Naive thymus-derived CD8-positive, alpha-beta T cell (primary cell): ENCODE data around the gene SH3RF3. TPM values are rescaled to one million over a fixed set of nuclear protein-coding genes. Genes with fewer than 3 reads are reported as not detected.

ENCODE experiments used
- ATAC-seq, 2 donors: fragments of 150-1000 bp; cut with Tn5 transposase in 1 of 2; sonication (Bioruptor Pico), chemical (Tn5 transposase) in 1 of 2; 1 replicate in 1 of 2; 2 replicates in 1 of 2; pipeline ENCODE4 v1.10.0; 2021; ENCODE audit warnings: mild to moderate bottlenecking in 2 of 2, moderate library complexity in 2 of 2
- POLR2A ChIA-PET: fragments of 350-600 bp; sonication (Branson Sonifier 250); formaldehyde crosslinking; loops from one replicate; lab custom pipeline; 2021; ENCODE audit warnings: antibody characterized with exemption; lab: Charles Lee
- DNase-seq, 10 donors: peaks; one replicate each; pipeline versions ENCODE4 v3.0.0 to v3.0.0-alpha.2; 2020 to 2022
- H3K27ac Mint-ChIP-seq, 10 donors: one replicate each; pipeline ENCODE4 v1.8.0; 2020 to 2022; ENCODE audit warnings: mild to moderate bottlenecking in 10 of 10, mixed read lengths in 10 of 10, moderate library complexity in 4 of 10, inconsistent platforms in 1 of 10
- H3K27me3 Mint-ChIP-seq, 5 donors: one replicate each; pipeline ENCODE4 v1.8.0; 2021 to 2022; ENCODE audit warnings: mixed read lengths in 5 of 5
- H3K36me3 Mint-ChIP-seq, 3 donors: one replicate each; pipeline ENCODE4 v1.8.0; 2020 to 2022; ENCODE audit warnings: mixed read lengths in 3 of 3, mild to moderate bottlenecking in 2 of 3, inconsistent platforms in 1 of 3
- H3K4me1 Mint-ChIP-seq, 4 donors: one replicate each; pipeline ENCODE4 v1.8.0; 2021 to 2022; ENCODE audit warnings: mixed read lengths in 4 of 4
- H3K4me3 Mint-ChIP-seq, 10 donors: one replicate each; pipeline ENCODE4 v1.8.0; 2020 to 2022; ENCODE audit warnings: mild to moderate bottlenecking in 10 of 10, mixed read lengths in 10 of 10, moderate library complexity in 6 of 10, inconsistent platforms in 1 of 10
- H3K9me3 Mint-ChIP-seq, 9 donors: one replicate each; pipeline ENCODE4 v1.8.0; 2020 to 2022; ENCODE audit warnings: mixed read lengths in 9 of 9, mild to moderate bottlenecking in 3 of 9, inconsistent platforms in 1 of 9, moderate library complexity in 1 of 9
- polyA plus RNA-seq, 3 donors: library from polyadenylated mRNA; unstranded; fragments of 300-500 nt; fragmentation: Illumina TruSeq; gene quantifications; one replicate each; pipeline ENCODE4 v1.2.3, GENCODE V29; 2021
- total RNA-seq, 8 experiments: library from RNA in 2 of 8; stranded (reverse) in 2 of 8; gene quantifications; one replicate each; pipeline ENCODE4 v1.2.3 and lab custom pipeline; 2021 to 2026

The SH3RF3 gene
- total and polyA plus RNA-seq, 5 experiments from 2014 or later, result 0.39 to 15.1 (median 4.4) TPM

DNA sequence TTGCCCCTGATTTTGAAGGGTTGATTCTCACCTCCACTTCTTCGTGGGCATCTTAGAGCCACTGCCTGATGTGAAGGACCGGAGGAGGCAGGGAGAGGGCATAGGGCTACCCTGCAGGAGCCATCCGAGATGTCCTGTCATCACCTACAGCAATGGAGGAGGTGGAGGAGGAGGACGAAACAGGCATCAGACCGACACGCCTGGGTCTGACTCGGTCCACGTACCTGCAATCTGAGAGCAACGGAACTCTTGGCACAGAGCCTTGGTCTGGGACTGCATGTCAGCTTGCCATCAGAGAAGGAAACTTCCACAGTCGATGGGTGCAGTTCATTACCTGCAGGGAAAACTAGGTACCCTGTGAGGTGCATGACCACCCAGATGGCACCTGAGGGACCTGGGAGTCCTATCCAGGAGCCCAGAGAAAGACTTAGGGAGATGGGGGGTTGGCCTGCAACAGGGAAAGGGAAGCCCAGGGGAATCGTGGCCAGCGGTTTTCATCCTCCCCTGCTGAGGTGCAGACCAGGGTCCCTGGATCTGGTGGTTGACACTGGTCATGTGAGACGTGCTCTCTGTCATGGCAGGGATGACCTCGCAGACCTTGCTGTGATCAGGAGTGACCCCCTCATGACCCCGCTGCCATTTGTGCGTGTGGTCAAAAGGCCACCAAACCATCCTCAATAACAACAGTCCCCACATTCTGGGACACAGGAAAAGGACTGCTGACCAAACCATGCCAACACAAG lies 293.9 kb downstream of the SH3RF3 start:
- no peak overlapping the region for H3K4me3 Mint-ChIP-seq
- ATAC-seq, result no peak
- H3K4me1 Mint-ChIP-seq, result peaks cover 0 to 7% (median 0%) of the 10 kb centered on the region in 4 donors
- POLR2A ChIA-PET, result interaction anchor here (1.2 kb wide), 1 partner anchor 8 kb away, joined by 3 read pairs; no protein-coding TSS in a partner anchor
- no peaks in the 10 kb centered on the region for H3K27me3 Mint-ChIP-seq
- no peak overlapping the region for H3K27ac Mint-ChIP-seq
- peaks cover 0 to 11% (median 8%) of the 10 kb centered on the region in 3 donors for H3K36me3 Mint-ChIP-seq
- DNase-seq, result no peak
- H3K9me3 Mint-ChIP-seq, result no peaks in the 10 kb centered on the region

DNA sequence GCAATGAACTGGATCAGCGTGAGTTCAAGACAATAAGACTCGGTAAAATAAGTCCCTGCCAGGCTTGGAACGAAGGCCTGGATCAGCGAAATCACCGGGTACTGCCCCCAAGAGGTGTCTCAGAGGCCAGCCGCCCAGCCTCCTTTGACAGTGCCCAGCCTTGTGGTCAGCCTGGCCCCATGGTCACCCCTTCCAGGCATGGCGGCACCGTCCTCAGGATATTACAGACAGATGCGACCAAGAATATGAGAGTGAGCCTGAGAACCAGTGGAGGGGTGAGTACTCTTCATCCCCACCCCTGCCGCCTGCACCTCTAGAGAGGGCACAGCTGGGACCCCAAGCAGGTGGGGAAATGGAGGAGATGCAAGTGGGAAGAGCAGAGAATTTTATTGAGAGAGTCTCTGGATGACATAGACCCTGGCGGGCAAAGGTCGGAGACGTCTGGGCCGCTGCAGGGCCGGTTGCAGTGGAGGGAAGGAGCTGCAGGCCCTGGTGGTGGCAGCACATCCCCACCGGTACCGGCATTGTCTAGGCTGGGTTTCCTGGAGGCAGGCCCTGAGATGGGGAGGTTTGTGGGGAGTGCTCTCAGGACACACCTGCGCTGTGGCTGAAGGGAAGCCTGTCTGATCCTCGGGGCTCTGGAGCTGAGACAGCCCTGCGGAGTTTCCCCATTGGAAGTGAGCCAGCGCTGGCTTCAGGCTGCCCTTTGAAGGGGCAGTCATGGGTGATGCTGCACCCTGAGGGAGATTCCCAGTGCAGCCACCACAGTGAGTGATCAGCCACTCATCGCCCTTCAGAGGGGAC lies 294.8 kb downstream of the SH3RF3 start:
- H3K27ac Mint-ChIP-seq, result no peak overlapping the region

DNA sequence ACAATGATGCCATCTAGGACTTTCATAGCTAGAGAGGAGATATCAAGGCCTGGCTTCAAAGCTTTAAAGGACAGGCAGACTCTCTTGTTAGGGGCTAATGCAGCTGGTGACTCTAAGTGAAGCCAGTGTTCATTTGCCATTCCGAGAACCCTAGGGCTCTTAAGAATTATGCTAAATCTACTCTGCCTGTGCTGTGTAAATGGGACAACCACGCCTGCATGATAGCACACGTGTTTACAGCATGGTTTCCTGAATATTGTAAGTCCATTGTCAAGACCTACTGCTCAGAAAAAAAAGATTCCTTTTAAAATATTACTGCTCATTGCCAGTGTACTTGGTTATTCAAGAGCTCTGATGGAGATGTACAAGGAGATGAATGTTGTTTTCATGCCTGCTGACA lies 296.4 kb downstream of the SH3RF3 start:
- ATAC-seq (no peak), DNase-seq (no peak)
- H3K36me3 Mint-ChIP-seq, result peaks cover 0 to 8% (median 6%) of the 10 kb centered on the region in 3 donors
- H3K4me3 Mint-ChIP-seq, result no peak overlapping the region
- no peaks in the 10 kb centered on the region for H3K9me3 Mint-ChIP-seq
- H3K4me1 Mint-ChIP-seq, result peaks cover 0 to 2% (median 0%) of the 10 kb centered on the region in 4 donors
- H3K27me3 Mint-ChIP-seq, result no peaks in the 10 kb centered on the region
- no peak overlapping the region for H3K27ac Mint-ChIP-seq
- POLR2A ChIA-PET, result interaction anchor here (0.8 kb wide), 1 partner anchor 33 kb away, joined by 3 read pairs; no protein-coding TSS in a partner anchor

More for the DNA sequence above, 294.8 kb downstream of the SH3RF3 start:
- ATAC-seq (no peak), DNase-seq (no peak)
- Mint-ChIP-seq H3K36me3 (peaks cover 0 to 11% (median 8%) of the 10 kb centered on the region in 3 donors), H3K4me1 (peaks cover 0 to 7% (median 0%) of the 10 kb centered on the region in 4 donors), H3K9me3 (no peaks in the 10 kb centered on the region), H3K4me3 (no peak overlapping the region), H3K27me3 (no peaks in the 10 kb centered on the region)
- POLR2A ChIA-PET, result interaction anchor here (1.2 kb wide), 1 partner anchor 9 kb away, joined by 3 read pairs; no protein-coding TSS in a partner anchor

DNA sequence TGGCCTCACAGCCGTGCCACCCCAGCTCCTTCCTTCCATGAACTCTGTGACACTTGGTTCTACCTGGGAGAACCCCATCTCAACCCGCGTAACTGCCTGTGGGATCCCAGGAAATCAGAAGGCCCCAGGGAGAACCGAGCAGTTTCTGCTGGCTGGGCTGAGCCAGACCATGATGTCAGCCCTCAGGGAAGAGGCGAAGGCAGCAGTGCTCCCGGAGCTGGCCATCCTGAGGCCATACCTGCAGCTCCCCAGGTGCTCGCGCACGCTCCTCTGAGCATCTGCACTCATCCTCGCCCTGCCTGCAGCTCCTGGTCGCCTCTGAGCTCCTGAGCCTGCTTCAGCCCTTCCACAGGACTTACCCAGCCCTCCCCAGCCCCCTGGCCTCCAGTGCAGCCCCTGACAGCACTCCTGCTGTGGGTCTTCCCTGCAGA lies 298.7 kb downstream of the SH3RF3 start:
- Mint-ChIP-seq H3K4me1 (peaks cover 0 to 2% (median 0%) of the 10 kb centered on the region in 4 donors), H3K27me3 (no peaks in the 10 kb centered on the region), H3K36me3 (peaks cover 0 to 9% (median 6%) of the 10 kb centered on the region in 3 donors), H3K4me3 (no peak overlapping the region), H3K9me3 (no peaks in the 10 kb centered on the region), H3K27ac (no peak overlapping the region)
- DNase-seq (no peak), ATAC-seq (no peak)
- POLR2A ChIA-PET, result no interaction called here

DNA sequence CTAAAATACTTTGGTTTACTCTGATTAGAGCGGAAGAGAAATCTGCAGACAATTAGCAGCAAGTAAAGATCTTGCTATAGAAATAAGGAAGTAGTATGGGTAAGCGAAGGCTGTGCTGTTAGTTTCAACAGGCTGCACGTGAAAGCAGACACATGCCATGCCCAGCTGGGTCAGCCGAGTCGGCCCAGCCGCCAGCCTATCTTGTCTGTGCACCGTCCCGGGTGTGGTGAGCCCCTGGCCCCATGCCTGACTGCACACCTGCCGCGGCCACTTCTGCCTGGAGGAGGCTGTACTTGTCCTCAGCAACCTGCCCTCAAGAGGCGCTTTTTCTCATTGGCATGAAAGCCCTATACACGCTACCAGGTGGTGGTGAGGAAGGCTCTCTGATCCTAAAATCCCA lies 299.3 kb downstream of the SH3RF3 start:
- H3K27ac Mint-ChIP-seq, result no peak overlapping the region
- POLR2A ChIA-PET, result no interaction called here
- H3K36me3 Mint-ChIP-seq, result peaks cover 0 to 7% (median 6%) of the 10 kb centered on the region in 3 donors
- no peaks in the 10 kb centered on the region for H3K9me3 Mint-ChIP-seq
- no peak overlapping the region for H3K4me3 Mint-ChIP-seq
- H3K4me1 Mint-ChIP-seq, result peaks cover 0 to 2% (median 0%) of the 10 kb centered on the region in 4 donors
- no peak for ATAC-seq
- DNase-seq, result no peak
- H3K27me3 Mint-ChIP-seq, result no peaks in the 10 kb centered on the region

DNA sequence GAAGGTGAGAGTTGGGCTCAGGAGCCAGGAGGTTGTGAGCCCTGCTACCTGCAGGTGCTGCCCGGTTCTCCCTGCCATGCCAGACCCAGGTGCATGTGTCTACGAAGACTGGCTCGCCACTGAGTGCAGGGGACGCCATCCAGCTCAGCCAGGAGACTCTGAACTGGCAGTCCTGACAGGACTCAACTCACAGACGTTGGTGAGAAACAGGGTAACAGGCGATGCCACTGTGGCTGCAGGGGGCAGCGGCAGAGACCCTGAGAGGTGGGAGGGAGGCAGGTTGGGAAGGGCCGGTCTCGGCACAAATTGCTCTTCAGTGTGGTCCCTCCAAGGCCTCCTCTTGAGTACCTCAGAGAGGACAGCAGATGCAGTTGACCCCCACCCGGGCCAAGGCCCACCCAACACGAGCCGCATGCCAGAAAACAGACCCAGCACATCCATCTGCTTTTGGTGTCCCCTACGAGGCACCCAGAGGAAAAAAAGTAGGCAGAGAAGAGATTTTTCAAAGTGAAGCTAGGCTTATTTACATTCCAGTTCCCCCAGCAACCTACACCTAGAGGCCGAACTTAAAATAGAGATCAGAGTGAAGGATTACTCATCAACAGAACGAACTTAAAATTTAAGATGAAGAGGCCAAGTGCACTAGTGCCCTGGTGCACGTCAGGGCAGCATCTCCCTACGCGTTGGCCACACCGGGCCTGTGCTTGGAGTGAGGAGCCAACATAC lies 300.0 kb downstream of the SH3RF3 start:
- H3K4me3 Mint-ChIP-seq, result peak overlapping the region in 1 of 10 donors; percentile 34
- no peaks in the 10 kb centered on the region for H3K27me3 Mint-ChIP-seq
- no peak overlapping the region for H3K27ac Mint-ChIP-seq
- DNase-seq (no peak), ATAC-seq (no peak)
- POLR2A ChIA-PET, result no interaction called here
- H3K4me1 Mint-ChIP-seq, result peaks cover 0 to 2% (median 0%) of the 10 kb centered on the region in 4 donors
- H3K36me3 Mint-ChIP-seq, result peaks cover 0 to 4% (median 3%) of the 10 kb centered on the region in 3 donors
- no peaks in the 10 kb centered on the region for H3K9me3 Mint-ChIP-seq

DNA sequence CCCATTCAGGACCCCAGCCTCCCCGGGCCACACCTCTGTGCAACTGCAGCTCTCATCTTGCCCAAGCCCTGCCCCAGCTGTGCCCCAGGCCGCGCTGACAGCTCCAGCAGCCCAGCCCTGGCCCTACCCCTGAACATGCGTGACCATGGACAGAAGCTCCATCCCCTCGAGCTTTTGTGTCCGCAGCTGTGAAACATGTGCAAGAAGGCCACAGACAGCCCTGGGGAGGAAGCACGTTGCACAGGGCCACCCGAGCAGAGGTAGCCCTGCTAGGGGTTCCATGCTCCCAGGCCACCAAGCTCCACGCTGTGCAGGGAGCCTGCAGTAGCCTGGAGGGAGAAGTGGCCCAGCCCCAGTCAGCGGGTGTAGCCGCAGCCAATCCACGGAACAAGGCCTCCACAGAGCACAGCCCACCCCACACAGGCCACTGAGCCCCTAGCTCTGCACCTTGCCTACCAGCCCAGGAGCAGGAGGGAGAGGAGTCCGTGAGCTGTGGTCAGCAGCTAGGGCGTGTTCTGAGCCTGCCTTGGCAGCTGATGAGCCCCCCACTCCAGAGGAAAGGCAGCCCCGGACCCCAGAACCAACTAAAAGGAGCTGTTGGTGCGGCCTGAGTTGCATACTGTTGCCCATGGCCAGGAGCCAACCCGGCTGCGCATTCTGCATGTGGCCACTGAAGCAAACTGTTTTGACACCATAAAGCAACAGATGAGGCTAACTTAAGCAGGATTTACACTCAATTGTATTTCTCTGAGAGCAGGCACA lies 300.7 kb downstream of the SH3RF3 start:
- Mint-ChIP-seq H3K4me1 (peaks cover 0 to 2% (median 0%) of the 10 kb centered on the region in 4 donors), H3K27ac (peak overlapping the region in 1 of 10 donors; percentile 67), H3K27me3 (no peaks in the 10 kb centered on the region), H3K4me3 (no peak overlapping the region), H3K36me3 (peaks cover 0 to 8% (median 2%) of the 10 kb centered on the region in 3 donors), H3K9me3 (no peaks in the 10 kb centered on the region)
- DNase-seq (no peak), ATAC-seq (no peak)
- POLR2A ChIA-PET, result no interaction called here

DNA sequence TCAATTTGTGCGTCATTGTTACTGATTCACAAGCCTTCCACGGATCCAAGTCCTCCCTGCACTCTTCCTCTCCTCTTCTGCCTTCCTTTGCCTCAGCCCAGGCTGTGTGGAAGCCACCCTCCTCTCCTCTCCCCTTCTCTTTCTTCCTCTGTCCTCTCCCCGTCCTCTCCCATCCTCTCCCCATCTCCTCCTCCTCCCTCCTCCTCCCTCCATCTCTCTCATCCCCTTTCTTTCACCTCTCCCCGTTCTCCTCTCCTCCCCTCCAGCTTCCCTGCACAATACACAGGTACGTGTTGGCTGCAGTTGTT lies 301.3 kb downstream of the SH3RF3 start:
- POLR2A ChIA-PET, result no interaction called here
- no peaks in the 10 kb centered on the region for H3K9me3 Mint-ChIP-seq
- DNase-seq (no peak), ATAC-seq (no peak)
- H3K4me3 Mint-ChIP-seq, result no peak overlapping the region
- H3K27ac Mint-ChIP-seq, result no peak overlapping the region
- peaks cover 0 to 2% (median 0%) of the 10 kb centered on the region in 4 donors for H3K4me1 Mint-ChIP-seq
- H3K36me3 Mint-ChIP-seq, result peaks cover 0 to 8% (median 0%) of the 10 kb centered on the region in 3 donors
- no peaks in the 10 kb centered on the region for H3K27me3 Mint-ChIP-seq

DNA sequence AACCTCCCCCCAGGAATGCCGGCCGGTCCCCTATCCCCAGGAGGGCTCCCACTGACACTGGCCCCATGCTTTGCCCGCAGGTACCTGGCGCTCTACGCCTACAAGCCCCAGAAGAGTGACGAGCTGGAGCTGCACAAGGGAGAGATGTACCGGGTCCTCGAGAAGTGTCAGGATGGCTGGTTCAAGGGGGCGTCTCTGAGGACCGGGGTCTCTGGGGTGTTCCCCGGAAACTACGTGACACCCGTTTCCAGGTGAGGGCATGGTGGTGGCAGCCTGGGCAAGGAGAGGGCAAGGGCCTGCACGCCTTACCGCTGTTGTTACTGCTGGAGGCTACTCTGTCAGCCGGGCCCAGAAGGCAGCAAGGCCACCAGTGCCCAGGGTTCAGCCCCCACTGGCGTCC lies 303.4 kb downstream of the SH3RF3 start:
- Mint-ChIP-seq H3K27ac (peak overlapping the region in 1 of 10 donors; percentile 79), H3K36me3 (peaks cover 0 to 24% (median 16%) of the 10 kb centered on the region in 3 donors), H3K4me3 (no peak overlapping the region), H3K27me3 (no peaks in the 10 kb centered on the region), H3K4me1 (no peaks in the 10 kb centered on the region), H3K9me3 (no peaks in the 10 kb centered on the region)
- DNase-seq (no peak), ATAC-seq (no peak)
- POLR2A ChIA-PET, result no interaction called here

DNA sequence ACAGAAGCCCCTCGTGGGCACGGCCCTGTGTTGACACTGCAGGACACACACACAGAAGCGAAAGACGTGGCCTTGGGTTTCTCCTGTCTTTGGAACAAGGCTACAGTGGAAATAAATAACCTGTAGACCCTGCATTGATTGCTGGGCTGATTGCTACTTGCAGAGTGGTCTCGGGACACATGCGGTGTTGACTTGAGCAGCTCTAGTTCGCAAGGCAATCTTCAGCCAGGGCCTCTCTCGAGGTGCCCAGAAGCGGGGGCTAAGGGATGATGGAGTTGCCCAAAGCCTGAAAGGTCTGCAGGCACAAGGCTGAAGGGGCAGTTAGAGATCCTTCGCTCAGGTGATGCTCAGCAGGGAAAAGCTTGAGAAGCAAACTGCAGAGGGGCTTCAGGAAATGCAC lies 304.5 kb downstream of the SH3RF3 start:
- Mint-ChIP-seq H3K36me3 (peaks cover 0 to 31% (median 25%) of the 10 kb centered on the region in 3 donors), H3K27me3 (no peaks in the 10 kb centered on the region), H3K27ac (no peak overlapping the region), H3K4me3 (no peak overlapping the region), H3K4me1 (no peaks in the 10 kb centered on the region), H3K9me3 (no peaks in the 10 kb centered on the region)
- no peak for ATAC-seq
- no peak for DNase-seq
- POLR2A ChIA-PET, result no interaction called here

DNA sequence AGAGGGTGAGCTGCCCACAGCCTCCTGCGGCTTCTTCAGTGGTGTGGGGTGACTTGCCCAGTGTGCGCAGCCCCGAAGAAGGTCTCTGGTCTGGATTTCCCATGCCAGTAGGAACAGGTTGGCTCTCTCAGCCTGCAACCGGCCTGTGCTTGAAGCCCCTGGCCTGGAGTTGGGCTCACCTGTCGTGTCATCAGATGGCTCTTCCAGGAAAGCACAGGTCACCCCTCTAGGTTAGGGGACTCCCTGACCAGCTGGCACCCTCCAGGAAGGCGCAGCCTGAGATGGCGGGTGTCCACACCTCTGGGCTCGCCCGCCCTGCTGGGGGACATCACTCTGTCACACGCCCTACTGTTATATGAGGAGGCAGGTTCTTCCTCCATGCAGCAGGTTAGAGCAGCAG lies 304.9 kb downstream of the SH3RF3 start:
- no peaks in the 10 kb centered on the region for H3K9me3 Mint-ChIP-seq
- H3K4me1 Mint-ChIP-seq, result no peaks in the 10 kb centered on the region
- DNase-seq (no peak), ATAC-seq (no peak)
- no peak overlapping the region for H3K4me3 Mint-ChIP-seq
- H3K36me3 Mint-ChIP-seq, result peaks cover under 1 to 33% (median 29%) of the 10 kb centered on the region in 3 donors
- POLR2A ChIA-PET, result no interaction called here
- H3K27me3 Mint-ChIP-seq, result no peaks in the 10 kb centered on the region
- H3K27ac Mint-ChIP-seq, result no peak overlapping the region

DNA sequence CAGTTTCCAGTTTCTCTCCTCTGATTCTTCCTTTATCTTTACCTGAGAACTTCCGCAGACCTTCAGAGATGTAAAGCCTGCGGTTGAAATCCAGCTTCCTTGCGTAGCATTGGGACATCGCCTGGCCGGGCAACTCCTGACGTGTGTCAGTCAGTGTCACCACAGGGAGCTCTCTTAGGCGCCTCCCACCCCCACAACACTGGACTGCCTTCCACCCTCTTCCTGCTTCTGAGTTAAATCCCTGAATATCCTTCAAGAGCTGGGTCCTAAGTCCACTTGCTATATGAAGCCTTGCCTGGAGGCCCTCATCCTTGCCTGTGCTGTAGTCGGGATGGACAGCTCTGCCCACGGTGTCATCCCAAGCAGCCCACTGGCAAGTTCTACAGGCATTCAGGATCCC lies 305.3 kb downstream of the SH3RF3 start:
- Mint-ChIP-seq H3K4me3 (no peak overlapping the region), H3K36me3 (peaks cover 4 to 37% (median 34%) of the 10 kb centered on the region in 3 donors), H3K27ac (no peak overlapping the region), H3K4me1 (peaks cover 0 to 2% (median 0%) of the 10 kb centered on the region in 4 donors), H3K27me3 (no peaks in the 10 kb centered on the region), H3K9me3 (peaks cover 0 to 4% (median 0%) of the 10 kb centered on the region in 9 donors)
- POLR2A ChIA-PET, result no interaction called here
- DNase-seq (no peak), ATAC-seq (no peak)
